ENCODE data around the gene OR2T35.
"Not testable (repeated sequence)": the region's sequence is repeated elsewhere in the genome, so short reads cannot be mapped to it uniquely, and the experiment has no call there.

The OR2T35 gene

GRCh38 chr1:248645178-248645577, at the start of gene OR2T35:
Gene OR2T35 (minus strand): TSS chr1:248645278. CDS start chr1:248639258, 6,020 bp downstream.
- not testable (repeated sequence) for DNase-seq

DNA sequence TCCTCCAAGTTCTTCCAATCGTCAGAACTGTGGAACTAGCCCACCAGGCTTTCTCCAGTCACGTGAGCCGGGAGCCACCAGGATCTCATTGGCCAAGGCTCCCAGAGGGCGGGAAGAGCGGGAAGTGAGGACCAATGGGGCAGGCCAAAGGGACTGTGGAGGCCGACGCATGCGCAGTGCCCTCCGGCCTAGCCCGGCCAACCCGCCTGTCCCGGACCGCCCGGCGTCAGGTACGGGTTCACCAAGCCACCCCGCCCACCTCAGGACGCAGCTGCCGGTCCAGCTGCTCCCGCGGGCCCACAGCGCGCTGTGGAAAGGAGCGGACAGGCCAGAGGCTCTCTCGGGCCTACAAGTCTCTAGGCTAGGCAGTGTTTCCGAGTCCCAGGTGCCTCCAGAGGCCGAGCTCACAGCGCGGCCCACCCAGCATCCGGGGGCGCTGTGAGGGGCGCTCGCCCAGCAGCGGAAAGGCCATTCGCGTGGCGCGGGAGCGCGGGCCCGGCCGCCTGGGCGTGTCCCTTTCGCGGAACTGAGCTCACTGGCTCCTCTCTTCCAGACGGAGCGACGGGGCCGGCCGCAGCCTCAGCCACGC, 46.6 kb upstream of the OR2T35 start:
- no peak for DNase-seq

GRCh38 chr1:248688527-248689298, 43.6 kb upstream of the OR2T35 start:
- no peak for DNase-seq

- DNase-seq, result no peak
Measured at GRCh38 chr1:248686815-248687214, 41.7 kb upstream of the OR2T35 start.

- no peak for DNase-seq
Measured at GRCh38 chr1:248681651-248682050, 36.6 kb upstream of the OR2T35 start.

GRCh38 chr1:248670003-248670402, 24.9 kb upstream of the OR2T35 start:
- DNase-seq, result peak in 1 of 2 experiments; percentile 3

GRCh38 chr1:248663453-248664328, 18.6 kb upstream of the OR2T35 start:
- DNase-seq, result peak in 1 of 2 experiments; percentile 2

GRCh38 chr1:248656797-248657196, 11.7 kb upstream of the OR2T35 start:
- DNase-seq, result not testable (repeated sequence)

DNA sequence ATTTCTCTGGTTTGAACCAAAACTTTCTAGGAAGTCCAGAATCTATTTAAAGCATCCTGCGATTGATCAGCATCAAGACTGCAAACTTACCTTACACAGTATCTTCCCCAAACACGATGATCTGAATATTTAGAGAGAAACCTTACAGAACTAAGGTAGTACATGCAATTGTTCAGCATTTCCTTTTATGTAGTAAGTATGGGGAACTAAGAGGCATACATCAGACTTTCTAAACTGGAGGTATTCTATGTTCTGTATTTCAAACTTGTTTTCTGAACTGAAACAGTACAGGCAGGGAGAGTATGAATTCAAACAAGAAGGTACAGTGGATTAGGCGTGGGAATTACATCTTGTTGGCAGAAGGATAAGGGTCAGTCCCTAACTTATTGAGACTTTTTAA, 10.3 kb upstream of the OR2T35 start, which contains the start of gene OR2T27:
Gene OR2T27, minus strand, starts transcription at position 175 of the 400 bp plus-strand sequence. CDS start 4,644 bp downstream, outside the sequence.
- not testable (repeated sequence) for DNase-seq

- not testable (repeated sequence) for DNase-seq
Measured at GRCh38 chr1:248648770-248649536, 3.9 kb upstream of the OR2T35 start.

DNA sequence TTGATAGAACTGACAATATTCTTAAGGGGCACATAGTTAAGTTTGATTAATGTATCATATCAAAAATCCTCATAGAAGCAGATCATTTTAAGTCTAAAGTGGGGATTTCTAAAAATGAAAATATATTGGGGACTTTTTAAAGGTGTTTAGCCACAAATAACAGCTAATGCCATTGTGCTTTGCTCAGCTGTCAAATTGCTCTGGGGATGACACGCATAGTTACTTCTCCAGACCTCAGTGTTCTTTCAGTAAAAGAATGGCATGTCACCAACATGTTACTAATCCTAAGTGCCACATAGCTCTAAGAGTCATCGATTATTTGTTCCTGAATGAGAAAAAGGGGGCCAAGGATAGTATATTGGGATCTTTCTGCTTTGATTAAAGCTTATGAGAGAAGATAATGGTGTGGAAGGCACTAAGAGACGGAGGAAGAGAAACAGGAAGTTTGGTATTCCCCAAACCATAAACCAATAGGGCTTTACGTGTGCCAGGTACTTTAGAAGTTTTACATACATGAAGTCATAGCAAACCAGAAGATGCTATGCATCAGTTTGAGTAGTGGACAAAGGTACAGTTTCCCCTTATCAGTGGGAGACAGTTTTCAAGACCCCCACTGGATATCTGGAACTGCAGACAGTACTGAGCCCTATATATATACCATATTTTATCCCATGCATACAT, 2.0 kb downstream of the OR2T35 start:
- DNase-seq, result not testable (repeated sequence)

DNA sequence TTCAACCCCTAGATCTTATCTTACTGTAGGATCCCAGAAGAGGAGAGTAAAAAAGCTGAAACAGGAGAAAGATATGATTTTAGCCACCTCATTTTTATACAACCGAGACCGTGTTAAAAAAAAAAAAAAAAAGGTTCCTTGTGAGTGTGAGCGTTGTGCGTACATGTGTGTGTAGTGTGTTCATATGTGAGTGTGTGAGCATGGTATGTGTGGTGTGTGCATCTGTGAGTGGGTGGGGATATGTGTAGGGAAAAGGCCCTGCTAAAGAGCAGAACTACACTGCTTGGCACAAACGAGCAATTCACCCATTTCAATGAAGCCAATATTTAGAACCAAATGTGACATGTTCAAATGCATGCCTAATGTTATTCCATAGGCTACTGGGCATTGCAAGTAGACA, 3.5 kb downstream of the OR2T35 start:
- DNase-seq, result not testable (repeated sequence)

DNA sequence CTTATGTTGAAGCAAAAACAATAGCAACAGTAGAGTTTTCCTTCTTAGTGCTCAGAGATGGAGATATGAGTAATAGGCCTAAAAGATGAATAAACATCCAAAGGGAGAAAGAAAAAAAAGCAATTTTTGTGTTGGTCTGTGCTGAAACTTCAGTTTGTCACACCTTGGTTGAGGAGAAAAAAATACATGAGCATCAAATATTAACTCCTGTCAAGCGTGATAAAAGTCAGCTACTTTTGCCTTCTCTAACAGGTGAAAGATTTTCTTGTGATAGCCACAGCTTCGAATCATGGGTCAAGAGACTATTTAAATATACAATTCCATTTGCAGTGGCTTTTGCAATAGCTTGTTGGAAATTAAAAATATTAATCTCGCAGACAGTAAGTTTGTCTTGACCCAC, 4.2 kb downstream of the OR2T35 start:
- not testable (repeated sequence) for DNase-seq

- not testable (repeated sequence) for DNase-seq
Measured at GRCh38 chr1:248639652-248640051, 5.4 kb downstream of the OR2T35 start.

DNA sequence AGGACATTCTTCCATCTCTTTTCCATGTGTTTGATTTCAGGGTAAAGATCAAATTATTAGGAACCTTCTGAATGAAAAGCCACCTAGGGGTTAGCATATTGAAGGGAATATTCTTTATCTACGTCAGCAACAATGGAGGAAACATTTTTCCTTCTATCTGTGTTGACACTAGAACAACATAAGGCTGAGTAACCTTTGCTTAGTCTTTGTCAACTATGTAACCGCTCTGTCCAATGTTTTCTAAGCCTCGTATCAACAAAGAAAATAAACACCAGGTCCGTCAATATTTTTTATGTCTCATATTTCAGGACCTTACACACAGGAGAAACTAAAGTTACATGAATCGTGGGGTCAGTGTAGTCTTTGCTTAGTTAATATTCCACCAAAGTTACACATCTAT, 8.5 kb downstream of the OR2T35 start:
- not testable (repeated sequence) for DNase-seq

DNA sequence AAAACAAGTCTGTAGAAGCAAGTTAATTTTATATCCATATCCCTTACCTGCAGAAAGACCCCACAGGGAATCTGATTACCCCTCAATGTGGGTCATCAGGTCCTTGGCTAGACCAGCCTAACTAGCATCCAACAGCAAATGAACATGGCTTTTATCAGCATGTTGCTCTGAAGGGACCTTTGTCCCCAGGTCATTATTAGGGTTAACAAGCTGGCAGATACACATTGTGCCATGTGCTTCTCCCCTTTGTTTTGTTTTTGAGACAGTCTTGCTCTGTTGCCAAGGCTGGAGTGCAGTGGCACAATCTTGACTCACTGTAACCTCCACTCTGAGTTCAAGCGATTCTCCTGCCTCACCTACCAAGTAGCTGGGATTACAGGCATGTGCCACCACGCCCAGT, 10.1 kb downstream of the OR2T35 start, which contains the start of gene OR2T11:
Gene OR2T11, minus strand, starts transcription at position 101 of the 400 bp plus-strand sequence. CDS start 7,963 bp downstream, outside the sequence.
- DNase-seq, result not testable (repeated sequence)

- peak; percentile 4 to 10 for DNase-seq
Measured at GRCh38 chr1:248631354-248632008, 13.6 kb downstream of the OR2T35 start.

GRCh38 chr1:248630551-248630950, 14.5 kb downstream of the OR2T35 start:
- DNase-seq, result no peak

GRCh38 chr1:248627971-248628844, 16.9 kb downstream of the OR2T35 start:
- no peak for DNase-seq

GRCh38 chr1:248625971-248626370, 19.1 kb downstream of the OR2T35 start:
- DNase-seq, result no peak

All from Kasumi-1 (cell line).